Activated naive CD8-positive, alpha-beta T cell treated with anti-CD3 and anti-CD28 coated beads, Interleukin-2, amount 50 U/mL, for 16 hours (primary cell): ENCODE data around the gene RAB25.

Source experiments
- DNase-seq: peaks from one replicate; pipeline ENCODE4 v3.0.0-alpha.2; 2020; ENCODE audit warnings: low read depth, low spot score

The RAB25 gene

GRCh38 chr1:156117414-156118176 lies 56.6 kb downstream of the RAB25 start:
- no peak for DNase-seq

GRCh38 chr1:156118177-156118868 lies 57.4 kb downstream of the RAB25 start:
- no peak for DNase-seq

GRCh38 chr1:156119503-156120209 lies 58.7 kb downstream of the RAB25 start:
- DNase-seq: no peak
